HG03520 (cell line): ENCODE results near the gene TRDMT1.

Experiments used
- ATAC-seq: cut with Tn5 transposase; IDR thresholded peaks from one replicate; pipeline ENCODE4 v1.9.1; 2021; ENCODE audit warnings: mild to moderate bottlenecking, moderate library complexity; ENCODE audit not compliant: unreplicated experiment

Gene TRDMT1

DNA sequence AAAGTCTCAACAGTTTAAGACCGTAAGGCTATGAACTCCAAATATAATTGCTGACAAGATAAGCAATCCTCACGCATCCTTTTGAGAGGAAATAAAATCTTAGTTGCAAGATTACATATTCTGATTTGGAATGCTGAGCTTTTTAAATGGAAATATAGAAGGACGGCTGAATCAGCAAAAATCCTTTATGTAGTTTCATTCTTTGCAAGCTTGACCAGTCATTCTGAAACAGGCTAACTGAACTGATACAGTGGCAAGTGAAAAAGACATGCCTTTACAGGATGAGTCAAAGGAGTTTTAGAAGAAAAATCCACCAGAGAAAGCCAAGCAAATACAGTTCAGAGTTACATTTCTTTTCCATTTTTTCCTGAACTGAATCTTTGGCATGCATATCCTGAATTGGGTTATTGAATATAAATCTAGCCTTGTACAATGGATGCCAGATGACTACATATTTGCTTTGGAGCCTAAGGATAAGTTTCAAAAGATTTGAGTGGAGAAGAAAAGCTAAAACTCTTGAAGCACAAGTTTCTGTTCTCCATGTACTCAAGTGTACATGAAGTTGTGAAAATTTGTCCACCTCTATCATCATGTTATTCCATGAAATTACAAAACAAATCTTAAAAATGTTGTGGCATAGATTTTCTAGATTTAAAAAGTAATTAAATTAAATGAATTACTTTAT lies 30.9 kb upstream of the TRDMT1 start:
- ATAC-seq, result no peak

DNA sequence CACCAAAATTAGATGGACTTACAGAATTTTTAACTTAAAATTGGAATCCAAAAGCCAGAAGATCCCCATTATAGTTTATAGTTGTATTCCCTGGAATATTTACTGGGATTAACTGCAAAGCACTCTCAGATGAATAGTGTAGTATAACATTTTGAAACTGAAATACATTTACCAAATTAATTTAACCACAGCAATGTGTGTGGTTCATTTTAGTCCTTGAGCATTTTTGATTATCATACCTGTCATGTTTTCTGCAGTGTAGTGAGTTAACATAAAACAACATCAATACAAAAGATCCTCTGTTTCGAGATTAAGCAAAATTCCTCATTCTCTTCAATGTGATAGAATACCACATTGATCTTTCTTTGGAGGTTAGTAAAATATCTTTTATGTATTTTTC lies 30.3 kb upstream of the TRDMT1 start:
- ATAC-seq, result no peak

DNA sequence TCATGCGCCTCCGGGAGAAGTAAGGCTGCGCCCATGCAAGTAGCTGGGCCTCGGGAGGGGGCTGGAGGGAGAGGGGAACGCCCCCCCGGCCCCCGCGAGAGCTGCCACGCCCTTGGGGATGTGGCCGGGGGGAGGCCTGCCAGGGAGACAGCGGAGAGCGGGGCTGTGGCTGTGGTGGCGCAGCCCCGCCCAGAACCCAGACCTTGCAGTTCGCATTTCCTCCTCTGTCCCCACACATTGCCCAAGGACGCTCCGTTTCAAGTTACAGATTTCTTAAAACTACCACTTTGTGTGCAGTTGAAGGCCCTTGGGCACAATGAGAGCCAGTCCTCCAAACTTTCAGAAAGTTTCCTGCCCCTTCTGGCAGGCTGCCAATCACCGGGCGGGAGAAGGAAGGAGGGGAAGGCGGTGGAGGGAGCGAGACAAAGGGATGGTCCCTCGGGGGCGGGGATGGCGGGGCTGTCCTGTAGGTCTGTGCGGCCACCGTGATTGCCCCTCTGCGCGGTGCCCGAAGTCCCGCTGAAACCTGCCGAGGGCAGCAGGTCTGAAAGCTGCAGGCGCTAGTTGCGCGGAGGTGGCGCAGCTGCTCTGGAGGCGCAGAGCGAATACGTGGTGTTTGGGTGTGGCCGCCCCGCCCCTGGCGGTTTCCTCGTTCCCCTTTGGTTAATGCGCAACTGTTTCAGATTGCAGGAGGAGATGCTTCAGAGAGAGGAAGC lies 28.7 kb upstream of the TRDMT1 start:
- ATAC-seq, result peak; percentile 41

DNA sequence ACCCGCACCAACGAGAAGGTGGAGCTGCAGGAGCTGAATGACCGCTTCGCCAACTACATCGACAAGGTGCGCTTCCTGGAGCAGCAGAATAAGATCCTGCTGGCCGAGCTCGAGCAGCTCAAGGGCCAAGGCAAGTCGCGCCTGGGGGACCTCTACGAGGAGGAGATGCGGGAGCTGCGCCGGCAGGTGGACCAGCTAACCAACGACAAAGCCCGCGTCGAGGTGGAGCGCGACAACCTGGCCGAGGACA lies 28.2 kb upstream of the TRDMT1 start:
- ATAC-seq, result peak; percentile 1

DNA sequence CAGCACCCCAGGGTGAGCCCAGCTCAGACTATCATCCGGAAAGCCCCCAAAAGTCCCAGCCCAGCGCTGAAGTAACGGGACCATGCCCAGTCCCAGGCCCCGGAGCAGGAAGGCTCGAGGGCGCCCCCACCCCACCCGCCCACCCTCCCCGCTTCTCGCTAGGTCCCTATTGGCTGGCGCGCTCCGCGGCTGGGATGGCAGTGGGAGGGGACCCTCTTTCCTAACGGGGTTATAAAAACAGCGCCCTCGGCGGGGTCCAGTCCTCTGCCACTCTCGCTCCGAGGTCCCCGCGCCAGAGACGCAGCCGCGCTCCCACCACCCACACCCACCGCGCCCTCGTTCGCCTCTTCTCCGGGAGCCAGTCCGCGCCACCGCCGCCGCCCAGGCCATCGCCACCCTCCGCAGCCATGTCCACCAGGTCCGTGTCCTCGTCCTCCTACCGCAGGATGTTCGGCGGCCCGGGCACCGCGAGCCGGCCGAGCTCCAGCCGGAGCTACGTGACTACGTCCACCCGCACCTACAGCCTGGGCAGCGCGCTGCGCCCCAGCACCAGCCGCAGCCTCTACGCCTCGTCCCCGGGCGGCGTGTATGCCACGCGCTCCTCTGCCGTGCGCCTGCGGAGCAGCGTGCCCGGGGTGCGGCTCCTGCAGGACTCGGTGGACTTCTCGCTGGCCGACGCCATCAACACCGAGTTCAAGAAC lies 27.7 kb upstream of the TRDMT1 start:
- ATAC-seq, result no peak

DNA sequence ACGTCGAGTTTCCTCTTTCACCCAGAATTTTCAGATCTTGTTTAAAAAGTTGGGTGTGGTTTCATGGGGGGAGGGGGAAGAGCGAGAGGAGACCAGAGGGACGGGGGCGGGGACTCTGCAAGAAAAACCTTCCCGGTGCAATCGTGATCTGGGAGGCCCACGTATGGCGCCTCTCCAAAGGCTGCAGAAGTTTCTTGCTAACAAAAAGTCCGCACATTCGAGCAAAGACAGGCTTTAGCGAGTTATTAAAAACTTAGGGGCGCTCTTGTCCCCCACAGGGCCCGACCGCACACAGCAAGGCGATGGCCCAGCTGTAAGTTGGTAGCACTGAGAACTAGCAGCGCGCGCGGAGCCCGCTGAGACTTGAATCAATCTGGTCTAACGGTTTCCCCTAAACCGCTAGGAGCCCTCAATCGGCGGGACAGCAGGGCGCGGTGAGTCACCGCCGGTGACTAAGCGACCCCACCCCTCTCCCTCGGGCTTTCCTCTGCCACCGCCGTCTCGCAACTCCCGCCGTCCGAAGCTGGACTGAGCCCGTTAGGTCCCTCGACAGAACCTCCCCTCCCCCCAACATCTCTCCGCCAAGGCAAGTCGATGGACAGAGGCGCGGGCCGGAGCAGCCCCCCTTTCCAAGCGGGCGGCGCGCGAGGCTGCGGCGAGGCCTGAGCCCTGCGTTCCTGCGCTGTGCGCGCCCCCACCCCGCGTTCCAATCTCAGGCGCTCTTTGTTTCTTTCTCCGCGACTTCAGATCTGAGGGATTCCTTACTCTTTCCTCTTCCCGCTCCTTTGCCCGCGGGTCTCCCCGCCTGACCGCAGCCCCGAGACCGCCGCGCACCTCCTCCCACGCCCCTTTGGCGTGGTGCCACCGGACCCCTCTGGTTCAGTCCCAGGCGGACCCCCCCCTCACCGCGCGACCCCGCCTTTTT lies 26.9 kb upstream of the TRDMT1 start, which contains the start of gene VIM:
Gene VIM, plus strand, starts transcription at position 151 of the 925 bp plus-strand sequence. CDS start 1,182 bp downstream, outside the sequence.
- peak; percentile 35 for ATAC-seq

DNA sequence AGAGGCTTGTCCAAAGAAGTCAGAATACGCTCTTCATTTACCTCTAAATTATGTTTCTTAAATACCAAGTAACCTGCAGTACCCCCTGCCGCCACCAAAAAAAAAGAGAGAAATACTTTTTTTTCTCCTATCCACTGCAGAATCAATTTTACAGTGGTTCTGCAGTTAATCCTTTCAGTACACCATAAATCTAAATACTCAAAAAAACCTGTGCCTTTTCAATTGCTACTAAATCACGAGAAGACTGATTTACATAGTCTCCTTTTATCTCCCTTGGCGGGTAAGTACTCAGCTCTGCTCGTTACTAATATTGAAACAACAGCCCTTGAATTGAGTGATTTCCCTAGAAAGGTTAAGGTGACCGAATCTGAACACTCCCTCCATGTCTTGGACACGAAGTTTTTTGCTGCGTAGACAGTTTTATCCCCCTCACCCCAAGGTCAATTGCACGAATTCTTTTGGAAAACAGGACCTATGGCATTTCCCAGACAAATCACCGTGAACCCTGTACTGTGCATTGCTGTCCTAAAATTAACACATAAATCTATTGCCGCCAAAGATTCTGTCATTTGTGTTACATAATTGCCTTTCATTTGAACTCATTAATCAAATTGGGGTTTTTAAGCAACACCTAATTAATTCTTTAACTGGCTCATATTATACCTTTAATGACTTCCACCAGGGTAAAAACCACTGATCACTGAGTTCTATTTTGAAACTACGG lies 26.1 kb upstream of the TRDMT1 start:
- peak; percentile 27 for ATAC-seq

DNA sequence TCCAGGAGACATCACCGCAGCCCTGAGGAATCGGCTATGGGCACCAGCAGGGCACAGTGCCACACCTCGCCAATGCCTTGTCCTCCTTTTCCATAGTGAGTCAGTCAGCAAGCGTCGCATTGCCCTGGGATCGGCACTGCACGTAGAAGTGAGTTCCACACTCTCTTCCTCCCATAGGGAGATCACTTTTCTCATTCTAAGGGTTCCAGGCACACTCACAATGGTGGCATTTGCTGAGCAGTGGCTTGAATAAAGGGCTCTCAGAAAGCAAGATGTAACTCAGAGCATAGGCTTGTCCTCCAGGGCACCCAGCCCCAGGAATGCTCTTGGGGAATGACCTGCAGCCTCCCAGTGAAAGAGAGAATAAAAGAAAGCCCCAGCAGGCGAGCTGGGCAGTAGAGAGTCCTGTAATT lies 25.4 kb upstream of the TRDMT1 start:
- ATAC-seq, result no peak

DNA sequence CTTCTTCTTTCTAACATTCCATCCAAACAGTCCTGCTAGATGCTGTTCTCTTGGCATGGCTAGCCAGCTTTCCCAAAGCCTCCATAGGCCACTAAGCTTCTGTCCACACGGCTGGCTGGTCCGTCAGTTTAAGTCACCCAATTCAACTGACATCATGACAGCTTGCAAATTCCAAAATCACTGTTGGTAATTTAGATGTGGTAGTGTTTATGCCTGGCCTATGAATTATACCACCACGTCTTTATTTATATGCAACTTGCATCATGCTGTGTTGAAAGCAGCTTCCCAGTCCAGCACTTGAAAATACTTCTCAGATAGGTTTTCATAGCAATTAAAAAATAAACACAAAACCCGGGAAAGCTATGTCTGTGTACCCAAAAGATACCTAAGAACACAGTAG lies 24.3 kb upstream of the TRDMT1 start:
- ATAC-seq, result no peak

DNA sequence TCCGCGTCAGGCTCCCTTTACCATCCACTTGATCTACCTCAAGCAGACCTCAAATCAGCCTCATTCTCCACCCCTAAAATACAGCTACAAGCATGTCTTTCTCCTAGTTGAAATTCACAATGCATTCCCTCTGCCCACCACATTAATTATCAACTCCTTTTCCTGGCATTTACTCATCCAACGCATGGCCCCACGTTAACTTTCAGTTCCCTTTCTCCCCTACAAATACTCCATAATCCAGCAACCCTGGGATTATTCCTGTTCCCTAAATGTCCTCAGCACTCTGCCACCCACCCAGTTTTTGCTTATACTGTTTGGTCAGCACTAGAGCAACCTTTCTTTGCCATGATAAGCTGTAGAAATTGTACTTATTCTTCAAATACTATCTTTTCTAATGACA lies 20.9 kb upstream of the TRDMT1 start:
- no peak for ATAC-seq

DNA sequence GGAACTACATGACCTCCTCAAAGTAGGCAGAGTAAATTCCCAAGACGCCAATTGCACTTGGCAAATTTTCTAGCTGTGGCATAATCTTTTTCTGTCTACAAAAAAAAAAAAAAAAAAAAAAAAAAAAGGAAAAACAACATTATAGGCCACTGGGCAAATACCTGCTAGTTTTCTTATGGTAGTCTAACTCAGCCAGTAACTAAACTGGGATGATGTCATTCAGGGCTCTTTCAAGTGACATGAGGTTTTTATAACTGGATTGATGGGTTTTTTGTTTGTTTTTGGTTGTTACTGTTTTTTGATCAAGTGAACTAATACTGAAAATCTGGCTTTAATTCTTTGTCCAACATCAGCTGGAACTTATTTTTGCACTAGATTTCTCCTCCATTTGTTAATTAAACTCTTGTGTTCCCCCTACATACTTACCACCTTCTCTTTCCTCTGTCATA lies 19.2 kb upstream of the TRDMT1 start:
- no peak for ATAC-seq

DNA sequence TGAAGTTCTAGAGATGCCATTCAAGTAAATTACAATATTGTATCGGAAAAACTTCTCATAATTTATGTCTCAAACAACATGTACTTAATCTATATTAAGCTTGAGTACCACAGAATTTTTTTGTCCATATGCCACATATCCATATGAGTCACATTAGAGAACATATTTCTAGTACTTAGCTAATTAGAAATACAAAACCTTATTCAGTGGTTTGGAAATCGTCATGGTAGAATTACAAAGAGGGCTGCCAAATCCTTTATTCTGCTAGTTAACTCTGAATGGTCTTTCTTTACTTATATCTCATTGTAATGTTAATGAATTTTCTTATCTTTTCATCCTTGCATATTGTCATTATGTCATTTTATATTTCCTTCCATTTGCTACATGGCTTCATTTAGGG lies 17.6 kb upstream of the TRDMT1 start:
- ATAC-seq, result no peak

DNA sequence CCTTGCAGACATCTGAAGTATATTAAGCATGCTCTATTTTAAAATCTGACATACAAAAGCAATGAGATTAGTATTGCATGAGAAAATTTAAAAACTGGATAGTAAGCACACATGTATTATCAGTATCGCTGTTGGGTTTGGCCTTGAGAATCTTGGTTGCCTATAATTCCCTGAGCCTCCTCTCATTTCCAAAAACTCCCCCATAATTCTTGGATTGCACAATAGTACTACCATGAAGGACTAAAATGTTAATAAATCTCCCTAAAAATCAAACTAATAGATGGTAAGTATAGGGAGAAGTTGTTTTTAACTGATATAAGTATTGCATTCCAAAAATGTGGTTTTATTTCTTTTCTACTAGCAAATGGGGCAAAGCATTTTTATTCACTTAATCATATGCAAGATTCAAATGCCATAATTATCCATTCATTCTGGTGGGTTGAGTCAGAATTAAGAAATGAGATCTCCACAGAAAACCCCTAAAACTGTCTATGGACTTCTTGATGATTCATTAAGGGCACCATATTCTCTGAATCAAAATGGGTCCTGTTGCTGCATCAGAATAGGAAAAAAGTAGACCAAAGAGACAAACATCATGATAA lies 16.3 kb upstream of the TRDMT1 start:
- ATAC-seq, result no peak

DNA sequence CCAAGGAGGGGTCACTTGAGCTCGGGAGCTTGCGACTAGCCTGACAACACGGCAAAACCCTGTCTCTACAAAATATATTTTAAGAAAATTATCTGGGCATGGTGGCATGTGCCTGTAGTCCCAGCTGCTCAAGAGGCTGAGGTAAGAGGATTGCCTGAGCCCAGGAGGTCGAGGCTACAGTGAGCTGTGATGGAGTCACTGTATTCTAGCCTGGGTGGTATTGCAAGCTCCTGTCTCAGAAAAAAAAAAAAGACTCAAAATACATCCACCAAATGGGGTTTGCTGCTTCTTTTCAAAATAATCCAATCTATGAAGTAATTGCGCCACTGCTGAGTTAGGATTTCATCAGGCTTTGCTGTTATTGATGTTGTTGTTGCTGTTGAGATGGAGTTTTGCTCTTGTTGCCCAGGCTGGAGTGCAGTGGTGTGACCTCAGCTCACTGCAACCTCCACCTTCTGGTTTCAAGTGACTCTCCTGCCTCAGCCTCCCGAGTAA lies 15.5 kb upstream of the TRDMT1 start:
- ATAC-seq, result no peak

DNA sequence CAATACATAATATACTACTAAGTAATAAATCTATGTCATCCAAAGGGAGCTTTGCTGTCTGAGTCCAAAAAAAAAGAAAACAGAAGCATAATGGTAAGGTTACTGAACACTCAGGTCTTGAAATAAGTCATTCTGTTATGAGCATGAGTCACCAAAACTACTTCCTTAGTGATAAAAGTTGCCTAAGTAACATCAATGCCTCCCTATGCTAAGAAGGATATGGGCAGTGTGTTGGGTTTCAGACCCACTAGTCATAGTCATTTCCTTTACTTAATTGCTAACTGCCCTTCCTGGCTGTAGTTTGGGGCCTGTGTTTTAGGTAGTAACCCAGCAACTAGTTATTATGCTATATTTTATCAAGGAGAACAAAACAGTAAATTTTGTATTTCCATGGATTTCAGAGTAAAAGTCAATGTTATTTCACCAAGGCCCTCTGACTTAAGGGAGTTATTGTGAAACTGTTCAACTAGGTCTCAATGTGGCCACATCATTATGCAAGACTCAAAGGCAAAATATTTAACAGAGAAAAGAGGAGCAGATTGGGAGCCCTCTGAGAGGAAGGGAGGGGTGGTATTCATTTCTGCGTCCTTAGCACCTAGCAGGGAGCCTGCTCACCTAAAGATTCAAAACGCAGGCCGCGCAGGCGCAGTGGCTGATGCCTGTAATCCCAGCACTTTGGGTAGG lies 14.9 kb upstream of the TRDMT1 start:
- ATAC-seq, result peak; percentile 99

DNA sequence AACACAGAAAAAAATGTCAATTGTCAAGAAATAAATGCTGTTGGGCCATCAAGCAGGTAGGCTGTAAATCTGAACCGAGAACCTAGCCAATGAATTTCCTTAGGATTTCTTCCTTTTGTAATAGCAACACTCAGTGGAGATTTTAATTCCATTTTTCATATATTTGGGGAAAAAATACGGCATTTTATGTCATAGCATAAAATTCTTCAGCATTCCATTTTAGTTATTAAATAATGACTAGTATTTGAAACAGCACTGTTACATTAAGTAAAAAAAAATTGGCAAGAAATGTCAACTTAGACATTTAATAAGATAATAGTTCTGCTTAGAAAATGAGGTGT lies 14.3 kb upstream of the TRDMT1 start:
- no peak for ATAC-seq

DNA sequence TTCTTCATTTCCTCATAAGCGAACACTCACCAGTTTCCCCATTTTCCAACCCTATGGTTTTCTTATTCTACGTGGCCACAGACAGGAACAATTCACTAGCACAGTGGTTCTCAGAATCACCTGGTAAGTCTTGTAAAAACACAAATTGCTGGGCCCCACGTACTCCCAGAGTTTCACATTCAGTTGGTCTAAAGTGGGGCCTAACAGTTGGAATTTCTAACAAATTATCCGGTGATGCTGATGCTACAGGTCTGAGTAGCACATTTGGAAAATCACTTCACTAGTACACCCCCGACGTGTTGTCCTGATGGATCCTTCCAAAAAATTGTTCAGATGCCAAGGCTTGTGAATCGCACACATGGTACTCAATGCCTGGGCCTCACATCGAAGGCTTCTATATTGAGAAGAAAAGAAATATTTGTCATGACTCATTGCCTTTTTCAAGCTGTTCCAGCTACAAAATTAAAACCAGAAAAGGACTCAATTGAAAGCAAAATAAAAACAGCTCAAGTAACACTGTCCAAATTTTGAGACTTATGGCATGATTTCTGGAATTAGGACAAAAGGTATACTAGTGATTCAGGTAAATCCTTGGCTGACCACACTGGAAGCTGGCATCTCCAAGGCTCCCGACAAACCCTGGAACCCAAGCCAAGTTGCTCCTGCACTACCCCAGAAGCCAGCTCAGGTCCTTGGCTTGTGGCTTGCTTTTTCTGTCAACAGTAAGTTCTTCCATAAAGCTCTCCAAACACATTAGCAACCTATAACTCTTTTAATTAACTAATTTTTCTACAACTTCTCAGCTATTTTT lies 13.7 kb upstream of the TRDMT1 start:
- ATAC-seq, result no peak

DNA sequence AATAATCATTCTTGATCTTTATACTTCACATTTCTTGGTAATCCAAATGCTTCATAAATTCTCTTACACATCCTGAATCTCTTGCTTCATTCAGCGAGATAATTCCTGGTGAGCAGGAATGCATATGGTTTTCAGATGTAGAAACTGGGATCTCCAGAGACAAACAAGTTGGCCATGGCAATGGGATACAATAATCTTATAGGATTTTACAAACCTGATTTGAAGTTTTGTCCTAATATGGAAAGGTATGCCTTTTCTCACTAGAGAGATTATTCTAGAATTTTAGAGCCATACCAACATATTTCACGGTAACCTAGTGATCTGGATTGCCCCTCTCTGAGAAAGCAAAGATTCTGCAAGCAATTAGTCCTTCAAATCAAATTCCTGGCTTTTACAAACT lies 13.1 kb upstream of the TRDMT1 start:
- ATAC-seq, result no peak
